Activated CD4-positive, alpha-beta T cell treated with anti-CD3 and anti-CD28 coated beads for 1 hour (primary cell): Measurements from ENCODE around the gene LRRC55.

Experiments
- DNase-seq: peaks from one replicate; pipeline ENCODE4 v3.0.0-alpha.2; 2020

Gene LRRC55

DNA sequence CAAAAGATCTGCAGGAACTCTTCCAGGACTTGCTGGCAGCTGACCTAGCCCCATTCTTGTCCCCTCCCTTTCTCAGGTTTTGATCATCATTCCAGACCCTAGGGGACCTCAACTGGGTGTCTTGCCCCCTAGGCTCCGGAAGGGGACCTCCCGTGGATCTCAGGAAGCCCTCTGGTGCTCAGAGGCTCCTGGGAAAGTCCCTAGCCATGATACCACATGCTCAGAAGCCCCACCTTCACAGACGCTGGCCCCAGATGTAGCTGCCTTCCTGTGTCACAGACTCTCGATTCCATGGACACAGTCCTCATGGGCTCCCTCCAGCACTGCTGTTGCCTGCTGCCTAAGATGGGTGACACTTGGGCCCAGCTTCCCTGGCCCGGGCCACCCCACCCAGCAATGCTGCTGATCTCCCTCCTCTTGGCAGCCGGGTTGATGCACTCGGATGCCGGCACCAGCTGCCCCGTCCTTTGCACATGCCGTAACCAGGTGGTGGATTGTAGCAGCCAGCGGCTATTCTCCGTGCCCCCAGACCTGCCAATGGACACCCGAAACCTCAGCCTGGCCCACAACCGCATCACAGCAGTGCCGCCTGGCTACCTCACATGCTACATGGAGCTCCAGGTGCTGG is at the start of gene LRRC55:
Gene LRRC55, plus strand, starts transcription at position 276 of the 628 bp plus-strand sequence. Its CDS starts 70 bp downstream, at position 346.
- DNase-seq: no peak

GRCh38 chr11:57133366-57134038 is 48.3 kb upstream of the LRRC55 start:
- no peak for DNase-seq

GRCh38 chr11:57134284-57134683 is 47.5 kb upstream of the LRRC55 start:
- DNase-seq: no peak

DNA sequence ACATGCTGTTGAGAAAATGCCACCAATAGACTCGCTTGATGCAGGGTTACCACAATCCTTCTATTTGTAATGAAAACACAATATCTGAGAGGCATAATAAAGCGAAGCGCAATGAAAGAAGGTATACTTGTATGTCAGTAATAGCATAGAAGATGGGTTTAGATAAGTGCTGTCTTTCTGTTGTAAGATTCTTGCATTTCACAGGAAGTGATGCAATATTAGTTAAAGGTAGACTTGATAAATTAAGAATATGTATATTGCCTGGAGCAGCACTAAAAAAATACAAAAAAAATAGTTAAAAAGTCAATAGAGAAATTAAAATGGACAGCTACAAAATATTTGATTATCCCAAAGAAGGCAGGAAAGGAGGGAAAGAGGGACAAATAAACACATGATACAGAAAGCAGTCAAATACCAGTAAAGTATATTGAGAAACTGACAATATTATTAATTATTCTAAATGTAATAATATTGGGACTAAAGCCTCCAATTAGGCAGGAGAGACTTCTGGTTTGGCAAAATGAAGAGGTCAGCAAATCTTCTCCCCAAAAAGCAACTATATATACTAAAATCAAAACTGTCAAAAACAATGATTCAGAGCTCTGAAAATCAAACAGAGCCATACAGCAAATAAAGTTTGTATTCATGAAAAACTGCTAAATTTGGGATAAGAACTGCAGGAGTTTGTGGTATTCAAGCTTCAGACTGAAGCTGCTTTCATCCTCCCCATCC is 46.6 kb upstream of the LRRC55 start:
- DNase-seq: no peak

DNA sequence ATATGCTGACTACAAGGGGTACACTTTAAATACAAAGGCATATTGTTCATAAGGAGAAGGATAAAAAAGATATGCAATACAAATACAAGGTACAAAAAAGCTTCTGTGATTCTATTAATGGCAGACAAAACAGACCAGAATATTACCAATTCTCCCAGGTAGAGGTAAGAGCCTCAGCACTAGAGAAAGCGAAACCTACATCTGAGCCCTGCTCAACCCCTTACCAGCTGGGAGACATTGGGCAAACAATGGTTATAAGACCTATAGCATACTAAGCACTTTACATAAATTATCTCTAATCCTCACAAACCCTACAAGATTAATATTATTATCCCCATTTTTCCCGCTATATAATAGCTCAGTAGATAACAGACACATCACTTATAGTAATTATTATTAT is 41.2 kb upstream of the LRRC55 start:
- DNase-seq: no peak

GRCh38 chr11:57143459-57143858 is 38.3 kb upstream of the LRRC55 start:
- DNase-seq: no peak

GRCh38 chr11:57144075-57144474 is 37.7 kb upstream of the LRRC55 start:
- DNase-seq: no peak

- DNase-seq: no peak
Observed at GRCh38 chr11:57144531-57145320, 37.0 kb upstream of the LRRC55 start.

GRCh38 chr11:57146301-57146700 is 35.5 kb upstream of the LRRC55 start:
- no peak for DNase-seq

DNA sequence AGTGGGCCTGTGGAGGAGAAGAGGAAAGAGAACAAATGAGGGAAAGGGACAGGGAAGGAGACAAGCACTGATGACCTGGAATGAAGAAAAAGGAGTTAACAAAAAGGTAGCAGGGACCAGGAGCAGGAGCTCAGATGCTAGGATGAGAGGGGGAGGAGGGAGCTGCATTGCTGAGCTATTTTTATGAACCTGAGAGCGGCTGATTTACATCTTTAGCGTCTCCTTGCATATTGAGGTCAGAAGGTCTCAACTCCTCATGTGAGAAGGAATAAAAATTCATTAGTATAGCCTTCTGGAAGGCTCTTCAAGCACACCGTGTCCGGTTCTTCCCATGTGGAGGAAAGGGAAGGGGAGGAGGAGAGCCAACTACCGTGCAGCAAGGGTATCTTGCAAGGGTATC is 33.1 kb upstream of the LRRC55 start:
- DNase-seq: no peak

DNA sequence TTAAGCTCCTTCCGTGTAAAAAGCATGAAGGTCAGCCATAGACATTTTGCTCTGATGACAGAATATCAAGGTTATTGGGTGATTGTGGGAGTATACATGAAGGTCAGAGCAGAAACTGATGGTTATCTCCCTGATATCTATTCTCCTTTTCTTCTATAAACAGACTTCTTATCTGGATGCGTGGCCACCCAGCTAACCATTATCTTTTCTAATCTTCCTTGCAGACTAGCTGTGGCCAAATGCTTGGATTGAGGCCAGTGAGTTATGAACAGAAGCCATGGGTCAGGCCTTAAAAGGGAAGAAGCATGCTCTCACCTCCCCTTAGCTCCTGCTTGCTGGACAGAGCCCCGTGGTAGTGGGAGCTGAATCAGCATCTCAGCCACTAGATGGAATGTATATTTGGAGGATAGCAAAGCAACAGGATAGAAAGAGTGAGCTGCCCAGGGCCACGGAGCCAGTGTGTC is 31.3 kb upstream of the LRRC55 start:
- DNase-seq: no peak

- no peak for DNase-seq
Observed at GRCh38 chr11:57152134-57152533, 29.6 kb upstream of the LRRC55 start.

- no peak for DNase-seq
Observed at GRCh38 chr11:57153448-57153847, 28.3 kb upstream of the LRRC55 start.

GRCh38 chr11:57154739-57155138 is 27.0 kb upstream of the LRRC55 start:
- DNase-seq: no peak

DNA sequence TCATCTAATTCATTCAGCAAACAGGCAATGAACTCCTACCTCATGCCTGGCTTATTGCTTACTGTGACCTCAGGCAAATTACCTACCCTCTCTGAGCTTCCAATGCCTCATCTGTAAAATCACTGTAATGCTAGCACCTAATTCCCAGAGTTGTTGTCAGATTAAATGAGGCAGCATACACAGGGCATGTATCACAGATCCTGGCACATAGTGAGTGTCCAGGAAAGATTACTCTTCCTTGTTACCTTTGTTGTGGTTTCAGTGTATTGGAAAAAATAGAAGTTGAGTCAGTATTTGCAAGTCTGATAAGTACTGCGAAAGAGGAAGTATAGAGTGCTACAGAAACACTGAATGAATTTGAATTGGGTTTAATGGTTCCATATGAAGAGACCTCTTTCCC is 26.4 kb upstream of the LRRC55 start:
- no peak for DNase-seq

- DNase-seq: no peak
Observed at GRCh38 chr11:57155838-57156607, 25.7 kb upstream of the LRRC55 start.

- no peak for DNase-seq
Observed at GRCh38 chr11:57156928-57157327, 24.8 kb upstream of the LRRC55 start.

- DNase-seq: no peak
Observed at GRCh38 chr11:57157624-57158023, 24.1 kb upstream of the LRRC55 start.

DNA sequence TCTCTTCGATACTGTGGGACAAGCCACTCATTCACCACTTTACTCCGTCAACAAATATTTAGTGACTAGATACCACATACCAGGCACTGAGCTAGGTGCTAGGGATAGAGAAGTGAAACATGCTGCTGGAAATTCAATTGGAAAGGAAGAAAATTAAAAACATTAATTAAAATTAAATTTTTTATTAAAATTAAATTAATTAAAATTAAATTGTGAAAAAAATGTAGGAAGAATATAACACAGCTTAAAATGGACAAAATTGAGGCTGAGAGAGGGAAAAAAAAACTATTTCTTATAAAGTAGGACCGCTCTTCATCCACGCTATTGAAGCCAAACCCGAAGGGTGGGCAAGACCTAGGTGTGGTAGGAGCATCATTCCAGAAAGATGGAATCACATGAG is 23.6 kb upstream of the LRRC55 start:
- no peak for DNase-seq

DNA sequence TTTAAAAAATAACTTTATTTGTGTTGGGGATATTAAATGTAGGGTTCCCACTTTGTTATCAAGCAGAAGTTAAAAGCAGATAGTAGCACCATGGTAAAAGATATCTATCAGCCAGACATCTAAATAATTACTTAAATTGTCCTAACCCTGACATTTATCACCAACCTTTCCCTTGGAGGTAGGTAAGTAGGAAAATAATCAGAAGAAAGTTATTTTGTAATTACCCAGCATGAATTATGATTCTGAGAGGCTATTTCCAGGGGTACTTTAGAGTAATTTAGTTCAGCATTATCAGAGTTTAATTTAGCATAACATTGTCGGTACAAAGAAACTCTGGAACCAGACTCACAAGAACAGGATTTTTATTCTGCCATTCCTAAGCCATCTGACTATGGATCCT is 23.2 kb upstream of the LRRC55 start:
- no peak for DNase-seq

DNA sequence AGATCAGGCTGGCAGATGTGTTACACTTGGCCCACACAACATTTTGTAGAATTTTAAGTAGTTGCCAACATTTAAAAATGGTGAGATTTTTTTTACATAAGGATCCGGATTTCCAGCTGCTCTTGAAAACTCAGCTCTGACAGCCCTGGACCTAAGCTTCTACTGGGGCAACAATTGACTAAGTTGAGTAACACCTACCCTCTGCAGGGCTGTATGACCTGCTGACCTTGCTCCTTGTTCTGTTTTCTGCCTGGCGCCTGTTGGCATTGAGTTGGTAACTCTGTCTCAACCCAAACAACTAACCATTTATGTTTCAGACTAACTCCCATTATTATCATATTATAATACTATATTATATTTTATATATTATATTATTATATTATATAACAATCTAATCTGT is 21.1 kb upstream of the LRRC55 start:
- DNase-seq: no peak

DNA sequence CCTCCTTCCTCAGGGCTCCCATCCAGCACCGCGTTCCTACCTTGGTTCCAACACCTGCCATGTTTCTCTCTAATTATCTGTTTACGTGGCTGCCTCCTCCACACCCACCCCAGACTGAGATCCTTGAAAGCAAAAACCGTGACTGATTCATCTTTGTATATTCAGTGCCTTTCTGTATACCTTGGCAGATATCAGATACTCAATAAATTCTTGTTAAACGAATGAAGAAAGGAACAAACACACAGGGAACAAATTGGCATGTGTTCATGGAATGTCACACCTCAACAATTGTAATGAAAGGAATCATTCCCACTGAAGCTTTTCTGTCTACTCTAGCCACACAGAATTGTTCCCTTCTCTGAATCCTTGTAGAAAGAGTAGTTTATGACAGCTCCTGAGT is 20.4 kb upstream of the LRRC55 start:
- DNase-seq: no peak
